ENCODE measurements around the gene RNF223. TPM values are rescaled to one million over a fixed set of nuclear protein-coding genes. Genes with fewer than 3 reads are reported as not detected.
A peak's percentile ranks its signal among the peaks of the same experiment; 100 is the strongest.

Gene RNF223
- total RNA-seq, 1 experiment from 2014 or later = 6.3 TPM

DNA sequence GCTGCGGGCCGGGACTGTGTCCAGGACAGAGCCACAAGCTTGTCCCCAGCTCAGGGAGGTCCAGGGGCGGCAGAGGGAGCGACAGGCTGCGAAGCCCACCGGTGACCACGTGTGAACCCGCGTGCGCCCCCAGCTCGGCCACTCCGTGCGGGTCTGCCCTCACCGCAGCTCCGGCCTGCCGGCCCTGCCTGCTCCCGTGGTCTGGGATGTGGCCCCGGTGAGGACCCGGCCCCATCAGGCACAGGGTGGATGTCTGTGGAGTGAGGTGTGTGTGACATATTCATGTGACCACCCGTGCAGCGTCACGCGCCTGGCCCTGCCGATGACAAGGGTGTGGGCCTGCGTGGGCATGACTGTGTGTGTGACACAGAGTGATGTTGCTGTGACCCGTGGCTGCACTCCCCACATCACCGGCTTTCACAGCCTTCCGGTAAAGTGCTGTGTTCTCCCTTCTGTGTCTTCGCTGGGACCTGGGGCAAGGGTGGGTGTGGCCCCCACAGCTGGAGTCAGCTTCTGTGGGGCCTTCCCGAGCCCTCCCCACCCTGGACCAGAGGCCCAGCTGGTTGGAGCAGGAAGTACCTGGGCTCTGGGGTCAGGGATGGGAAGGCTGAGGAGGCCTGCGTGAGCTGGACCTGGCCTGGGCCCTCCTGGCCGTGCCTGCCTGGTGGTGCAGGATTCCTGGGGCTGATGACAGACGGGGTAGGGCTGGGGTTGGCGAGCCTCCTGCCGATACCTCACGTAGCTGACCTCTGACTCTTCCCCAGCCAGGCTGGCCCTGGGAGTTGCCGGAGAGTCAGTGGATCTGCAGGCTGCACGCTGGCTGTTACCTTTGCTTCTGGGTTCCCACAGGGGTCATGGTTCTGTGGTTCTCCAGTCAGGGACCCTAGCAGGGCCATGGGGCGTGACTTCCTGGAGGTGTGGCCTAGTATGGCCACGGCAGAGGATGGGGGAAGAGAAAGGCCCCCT lies 4.1 kb downstream of the RNF223 start:
- 0 out of 2 replicates have a peak, but pooled peaks have one; percentile 50 for TF ChIP-seq POLR2AphosphoS5 (IDR thresholded peaks at IDR 0.05; ENCODE audit: low read depth, low read length)
- TF ChIP-seq SRF (IDR thresholded peaks at IDR 0.05; ENCODE audit: low read depth) = no peak
- H3K4me3 ChIP-seq (replicated peaks in 1 of 2; ENCODE audit: low read depth in 1 of 2, low read length in 2 of 2) = peak overlapping the region; percentile 50 to 64
- no peaks in the 10 kb centered on the region for H3K36me3 ChIP-seq (ENCODE audit: control insufficient read depth in 1 of 2, insufficient read depth in 2 of 2, low read length in 2 of 2)
- H3K79me2 ChIP-seq (ENCODE audit: insufficient read depth, low read length) = peaks cover 3% of the 10 kb centered on the region; the same call in 1 of the 2 replicates
- ChIA-PET CTCF (interaction anchor here (0.7 kb wide), 1 partner anchor 159 kb away, joined by 4 read pairs; no protein-coding TSS in a partner anchor), POLR2A (interaction anchor here (0.7 to 1.0 kb wide), 2 partner anchors 51 to 371 kb away, joined by 3 to 7 read pairs; partner anchors contain the start of gene AGRN), RAD21 (ENCODE audit: low non-redundant PET in 1 of 2, low total read pairs in 2 of 2, uncharacterized antibody in 2 of 2, unreplicated experiment in 2 of 2) (no interaction called here)
- no TSS peak for BruUV-seq (replicated peaks)
- DNase-seq (ENCODE audit: low read depth, low spot score) (no peak), ATAC-seq (no peak)
- peak overlapping the region; percentile 79 for H3K27ac ChIP-seq (ENCODE audit: low read depth, low read length)
- no peaks in the 10 kb centered on the region for H3K9me3 ChIP-seq (ENCODE audit: control insufficient read depth in 1 of 2, insufficient read depth in 1 of 2, low read depth in 1 of 2, low read length in 2 of 2)
- H3K9me2 ChIP-seq (ENCODE audit: insufficient read depth) = no peaks in the 10 kb centered on the region
- peak overlapping the region; percentile 72 for H3K9ac ChIP-seq (ENCODE audit: low read length)
- H3K4me2 ChIP-seq (ENCODE audit: low read length) = peak overlapping the region; percentile 90
- H2AFZ ChIP-seq (ENCODE audit: low read depth, low read length, poor library complexity, severe bottlenecking) = no peak overlapping the region
- H3K4me1 ChIP-seq (ENCODE audit: control insufficient read depth in 1 of 2, insufficient read depth in 2 of 2, low read length in 2 of 2) = peaks cover 38 to 67% of the 10 kb centered on the region in 2 experiments
- intact Hi-C loops (cut with micrococcal nuclease) = loop anchor here (5.0 kb wide), 2 partner anchors 68 to 277 kb away; partner anchors contain the start of genes DVL1 and HES4
- H3K27me3 ChIP-seq (ENCODE audit: insufficient read depth, low read length) = no peaks in the 10 kb centered on the region
- no peaks in the 10 kb centered on the region for H4K20me1 ChIP-seq (ENCODE audit: insufficient read depth)

DNA sequence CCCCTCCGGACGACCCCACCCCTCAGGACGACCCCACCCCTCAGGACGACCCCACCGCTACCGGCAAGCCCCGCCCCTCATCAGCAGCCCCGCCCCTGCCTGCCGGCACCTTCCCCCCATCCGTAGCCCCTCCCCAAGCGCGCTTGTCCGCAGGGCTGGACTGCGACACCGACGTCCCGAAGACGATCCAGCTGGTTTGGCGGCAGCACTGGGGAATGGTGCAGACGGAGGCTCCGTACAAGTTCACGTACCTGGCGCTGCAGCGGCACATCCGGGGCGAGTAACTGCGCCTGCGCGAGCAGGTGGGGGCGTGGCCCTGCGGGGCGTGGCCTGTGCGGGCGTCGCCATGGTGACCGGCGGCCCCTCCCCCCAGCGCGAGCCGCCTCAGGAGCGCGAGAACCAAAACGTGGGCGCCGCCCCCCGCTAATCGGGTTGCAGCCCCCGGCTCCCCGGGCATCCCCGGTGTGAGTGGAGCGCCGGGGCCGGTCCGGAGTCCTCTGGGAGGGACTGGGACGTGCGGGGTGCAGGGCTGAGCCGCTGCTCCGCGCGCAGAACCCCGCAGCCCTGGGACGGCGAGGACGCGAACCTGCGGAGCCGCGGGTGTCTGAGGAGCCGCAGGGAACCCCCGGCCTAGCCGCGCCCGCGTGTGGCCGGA lies 4.9 kb downstream of the RNF223 start:
- peak; percentile 61 for ATAC-seq
- peak; percentile 65 for DNase-seq (ENCODE audit: low read depth, low spot score)
- no TSS peak for BruUV-seq (replicated peaks)
- H3K4me1 ChIP-seq (ENCODE audit: control insufficient read depth in 1 of 2, insufficient read depth in 2 of 2, low read length in 2 of 2) = peaks cover 36 to 64% of the 10 kb centered on the region in 2 experiments
- ChIA-PET CTCF (interaction anchor here (0.7 kb wide), 1 partner anchor 158 kb away, joined by 4 read pairs; no protein-coding TSS in a partner anchor), RAD21 (ENCODE audit: low non-redundant PET in 1 of 2, low total read pairs in 2 of 2, uncharacterized antibody in 2 of 2, unreplicated experiment in 2 of 2) (no interaction called here), POLR2A (interaction anchor here (0.7 to 1.0 kb wide), 2 partner anchors 50 to 372 kb away, joined by 3 to 7 read pairs; partner anchors contain the start of gene AGRN)
- H3K36me3 ChIP-seq (ENCODE audit: control insufficient read depth in 1 of 2, insufficient read depth in 2 of 2, low read length in 2 of 2) = no peaks in the 10 kb centered on the region
- no peak overlapping the region for H2AFZ ChIP-seq (ENCODE audit: low read depth, low read length, poor library complexity, severe bottlenecking)
- peaks cover 3% of the 10 kb centered on the region; the same call in 1 of the 2 replicates for H3K79me2 ChIP-seq (ENCODE audit: insufficient read depth, low read length)
- intact Hi-C loops (cut with micrococcal nuclease) = loop anchor here (5.0 kb wide), 1 partner anchor 67 kb away; the partner anchor contains the start of gene HES4
- TF ChIP-seq JUND (IDR thresholded peaks at IDR 0.05) (no peak), CBX3 (IDR thresholded peaks at IDR 0.05; ENCODE audit: low read depth) (no peak), EZH2phosphoT487 (IDR thresholded peaks at IDR 0.05; ENCODE audit: borderline replicate concordance) (no peak), POLR2AphosphoS5 (IDR thresholded peaks at IDR 0.05; ENCODE audit: low read depth, low read length) (peak; percentile 55; the same call in 1 of the 2 replicates), POLR2A (IDR thresholded peaks at IDR 0.05; ENCODE audit: borderline replicate concordance, extremely low read depth, insufficient read depth, insufficient read length) (no peak)
- no peaks in the 10 kb centered on the region for H3K9me2 ChIP-seq (ENCODE audit: insufficient read depth)
- H4K20me1 ChIP-seq (ENCODE audit: insufficient read depth) = no peaks in the 10 kb centered on the region
- no peaks in the 10 kb centered on the region for H3K9me3 ChIP-seq (ENCODE audit: control insufficient read depth in 1 of 2, insufficient read depth in 1 of 2, low read depth in 1 of 2, low read length in 2 of 2)
- H3K9ac ChIP-seq (ENCODE audit: low read length) = peak overlapping the region; percentile 72
- H3K4me3 ChIP-seq (replicated peaks in 1 of 2; ENCODE audit: low read depth in 1 of 2, low read length in 2 of 2) = peak overlapping the region; percentile 50 to 64
- peak overlapping the region; percentile 79 for H3K27ac ChIP-seq (ENCODE audit: low read depth, low read length)
- peak overlapping the region; percentile 90 for H3K4me2 ChIP-seq (ENCODE audit: low read length)
- no peaks in the 10 kb centered on the region for H3K27me3 ChIP-seq (ENCODE audit: insufficient read depth, low read length)
